ENCODE data around the gene HCN4.

The HCN4 gene

GRCh38 chr15:73369154-73369694, 466 bp upstream of the HCN4 start:
- Histone ChIP-seq H2BK15ac (replicated peaks; ENCODE audit: low read depth) (no peak overlapping the region), H3K79me2 (ENCODE audit: control insufficient read depth, insufficient read depth, low read length) (no peaks in the 10 kb centered on the region), H3K23ac (ENCODE audit: low read length) (no peak overlapping the region), H4K8ac (ENCODE audit: low read depth, low read length) (no peak overlapping the region), H3K4me2 (ENCODE audit: low read length) (peak overlapping the region; percentile 69), H3K4ac (ENCODE audit: low read depth, low read length) (no peak overlapping the region), H2AK5ac (ENCODE audit: low read length) (no peak overlapping the region), H3K36me3 (ENCODE audit: control insufficient read depth, insufficient read depth, low read length) (no peaks in the 10 kb centered on the region), H3K4me3 (ENCODE audit: low read length) (peak overlapping the region; percentile 9), H3K18ac (ENCODE audit: low read length) (peak overlapping the region; percentile 9), H3K27ac (ENCODE audit: low read depth, low read length) (no peak overlapping the region), H2BK5ac (ENCODE audit: low read length) (no peak overlapping the region), H2BK120ac (ENCODE audit: low read depth, low read length) (no peak overlapping the region), H3K9ac (ENCODE audit: low read length) (peak overlapping the region; percentile 46), H3K56ac (ENCODE audit: low read length) (peak overlapping the region; percentile 81), H4K5ac (ENCODE audit: low read length) (no peak overlapping the region), H3K4me1 (ENCODE audit: control insufficient read depth, low read depth, low read length) (peaks cover 3% of the 10 kb centered on the region), H3K79me1 (ENCODE audit: low read length) (peaks cover 3% of the 10 kb centered on the region), H3K27me3 (ENCODE audit: insufficient read depth, low read length, poor library complexity) (no peaks in the 10 kb centered on the region)
- DNase-seq = no peak
- WGBS (ENCODE audit: extremely low coverage, insufficient coverage, low lambda C conversion rate) = no CpG with 5 or more reads among the region's 44 CpGs

GRCh38 chr15:73367624-73368300, 996 bp downstream of the HCN4 start:
- no CpG with 5 or more reads among the region's 90 CpGs for WGBS (ENCODE audit: extremely low coverage, insufficient coverage, low lambda C conversion rate)
- Histone ChIP-seq H2BK120ac (ENCODE audit: low read depth, low read length) (no peak overlapping the region), H3K9ac (ENCODE audit: low read length) (peak overlapping the region; percentile 70), H3K56ac (ENCODE audit: low read length) (peak overlapping the region; percentile 90), H3K23ac (ENCODE audit: low read length) (no peak overlapping the region), H3K79me2 (ENCODE audit: control insufficient read depth, insufficient read depth, low read length) (no peaks in the 10 kb centered on the region), H3K4me2 (ENCODE audit: low read length) (peak overlapping the region; percentile 76), H3K27ac (ENCODE audit: low read depth, low read length) (no peak overlapping the region), H3K4me3 (ENCODE audit: low read length) (peak overlapping the region; percentile 47), H3K79me1 (ENCODE audit: low read length) (peaks cover 3% of the 10 kb centered on the region), H4K5ac (ENCODE audit: low read length) (no peak overlapping the region), H2BK15ac (replicated peaks; ENCODE audit: low read depth) (no peak overlapping the region), H2AK5ac (ENCODE audit: low read length) (no peak overlapping the region), H3K4me1 (ENCODE audit: control insufficient read depth, low read depth, low read length) (peaks cover 4% of the 10 kb centered on the region), H2BK5ac (ENCODE audit: low read length) (no peak overlapping the region), H3K18ac (ENCODE audit: low read length) (peak overlapping the region; percentile 53), H3K36me3 (ENCODE audit: control insufficient read depth, insufficient read depth, low read length) (no peaks in the 10 kb centered on the region), H4K8ac (ENCODE audit: low read depth, low read length) (no peak overlapping the region), H3K4ac (ENCODE audit: low read depth, low read length) (peak overlapping the region; percentile 6), H3K27me3 (ENCODE audit: insufficient read depth, low read length, poor library complexity) (no peaks in the 10 kb centered on the region)
- no peak for DNase-seq

GRCh38 chr15:73366766-73367623, 1.8 kb downstream of the HCN4 start:
- no peak overlapping the region for H3K4ac ChIP-seq (ENCODE audit: low read depth, low read length)
- no peak overlapping the region for H4K5ac ChIP-seq (ENCODE audit: low read length)
- peak overlapping the region; percentile 90 for H3K56ac ChIP-seq (ENCODE audit: low read length)
- H2AK5ac ChIP-seq (ENCODE audit: low read length) = no peak overlapping the region
- DNase-seq = peak; percentile 78
- peaks cover 5% of the 10 kb centered on the region for H3K79me1 ChIP-seq (ENCODE audit: low read length)
- peak overlapping the region; percentile 70 for H3K9ac ChIP-seq (ENCODE audit: low read length)
- no peaks in the 10 kb centered on the region for H3K79me2 ChIP-seq (ENCODE audit: control insufficient read depth, insufficient read depth, low read length)
- H4K8ac ChIP-seq (ENCODE audit: low read depth, low read length) = no peak overlapping the region
- no peak overlapping the region for H2BK120ac ChIP-seq (ENCODE audit: low read depth, low read length)
- H3K36me3 ChIP-seq (ENCODE audit: control insufficient read depth, insufficient read depth, low read length) = no peaks in the 10 kb centered on the region
- H3K4me3 ChIP-seq (ENCODE audit: low read length) = no peak overlapping the region
- no CpG with 5 or more reads among the region's 28 CpGs for WGBS (ENCODE audit: extremely low coverage, insufficient coverage, low lambda C conversion rate)
- peaks cover 5% of the 10 kb centered on the region for H3K4me1 ChIP-seq (ENCODE audit: control insufficient read depth, low read depth, low read length)
- peak overlapping the region; percentile 37 for H3K23ac ChIP-seq (ENCODE audit: low read length)
- H3K18ac ChIP-seq (ENCODE audit: low read length) = no peak overlapping the region
- no peak overlapping the region for H2BK15ac ChIP-seq (replicated peaks; ENCODE audit: low read depth)
- H3K4me2 ChIP-seq (ENCODE audit: low read length) = peak overlapping the region; percentile 76
- no peaks in the 10 kb centered on the region for H3K27me3 ChIP-seq (ENCODE audit: insufficient read depth, low read length, poor library complexity)
- H3K27ac ChIP-seq (ENCODE audit: low read depth, low read length) = no peak overlapping the region
- no peak overlapping the region for H2BK5ac ChIP-seq (ENCODE audit: low read length)

- H3K56ac ChIP-seq (ENCODE audit: low read length) = no peak overlapping the region
- no peak overlapping the region for H2BK5ac ChIP-seq (ENCODE audit: low read length)
- H3K27ac ChIP-seq (ENCODE audit: low read depth, low read length) = no peak overlapping the region
- H2AK5ac ChIP-seq (ENCODE audit: low read length) = no peak overlapping the region
- peaks cover 4% of the 10 kb centered on the region for H3K4me1 ChIP-seq (ENCODE audit: control insufficient read depth, low read depth, low read length)
- no peak overlapping the region for H3K4ac ChIP-seq (ENCODE audit: low read depth, low read length)
- peaks cover 2% of the 10 kb centered on the region for H3K79me2 ChIP-seq (ENCODE audit: control insufficient read depth, insufficient read depth, low read length)
- no peaks in the 10 kb centered on the region for H3K27me3 ChIP-seq (ENCODE audit: insufficient read depth, low read length, poor library complexity)
- no peak overlapping the region for H3K4me3 ChIP-seq (ENCODE audit: low read length)
- H3K18ac ChIP-seq (ENCODE audit: low read length) = no peak overlapping the region
- no peak overlapping the region for H2BK120ac ChIP-seq (ENCODE audit: low read depth, low read length)
- no peak overlapping the region for H4K5ac ChIP-seq (ENCODE audit: low read length)
- H3K23ac ChIP-seq (ENCODE audit: low read length) = no peak overlapping the region
- no peak overlapping the region for H3K4me2 ChIP-seq (ENCODE audit: low read length)
- WGBS (ENCODE audit: extremely low coverage, insufficient coverage, low lambda C conversion rate) = no CpG with 5 or more reads among the region's 3 CpGs
- H4K8ac ChIP-seq (ENCODE audit: low read depth, low read length) = no peak overlapping the region
- peaks cover 10% of the 10 kb centered on the region for H3K79me1 ChIP-seq (ENCODE audit: low read length)
- no peak overlapping the region for H3K9ac ChIP-seq (ENCODE audit: low read length)
- no peaks in the 10 kb centered on the region for H3K36me3 ChIP-seq (ENCODE audit: control insufficient read depth, insufficient read depth, low read length)
- no peak overlapping the region for H2BK15ac ChIP-seq (replicated peaks; ENCODE audit: low read depth)
- DNase-seq = no peak
Observed at GRCh38 chr15:73364070-73364469, 4.7 kb downstream of the HCN4 start.

GRCh38 chr15:73362900-73363299, 5.9 kb downstream of the HCN4 start:
- Histone ChIP-seq H4K5ac (ENCODE audit: low read length) (no peak overlapping the region), H3K4me2 (ENCODE audit: low read length) (no peak overlapping the region), H2AK5ac (ENCODE audit: low read length) (no peak overlapping the region), H3K79me1 (ENCODE audit: low read length) (peaks cover 10% of the 10 kb centered on the region), H3K4me3 (ENCODE audit: low read length) (no peak overlapping the region), H3K27me3 (ENCODE audit: insufficient read depth, low read length, poor library complexity) (no peaks in the 10 kb centered on the region), H3K4me1 (ENCODE audit: control insufficient read depth, low read depth, low read length) (peaks cover 4% of the 10 kb centered on the region), H4K8ac (ENCODE audit: low read depth, low read length) (no peak overlapping the region), H3K18ac (ENCODE audit: low read length) (no peak overlapping the region), H2BK5ac (ENCODE audit: low read length) (no peak overlapping the region), H3K4ac (ENCODE audit: low read depth, low read length) (no peak overlapping the region), H3K79me2 (ENCODE audit: control insufficient read depth, insufficient read depth, low read length) (peaks cover 2% of the 10 kb centered on the region), H3K27ac (ENCODE audit: low read depth, low read length) (no peak overlapping the region), H3K23ac (ENCODE audit: low read length) (no peak overlapping the region), H3K9ac (ENCODE audit: low read length) (no peak overlapping the region), H2BK15ac (replicated peaks; ENCODE audit: low read depth) (no peak overlapping the region), H2BK120ac (ENCODE audit: low read depth, low read length) (no peak overlapping the region), H3K56ac (ENCODE audit: low read length) (no peak overlapping the region), H3K36me3 (ENCODE audit: control insufficient read depth, insufficient read depth, low read length) (no peaks in the 10 kb centered on the region)
- no CpG with 5 or more reads among the region's 5 CpGs for WGBS (ENCODE audit: extremely low coverage, insufficient coverage, low lambda C conversion rate)
- DNase-seq = peak; percentile 31

All from mesendoderm (in vitro differentiated cells).